Measurements from ENCODE around the gene NF1. TPM values are rescaled to one million over a fixed set of nuclear protein-coding genes. Genes with fewer than 3 reads are reported as not detected.

Gene NF1
- total RNA-seq, 2 experiments from 2014 or later: 15.5 to 18.7 TPM

DNA sequence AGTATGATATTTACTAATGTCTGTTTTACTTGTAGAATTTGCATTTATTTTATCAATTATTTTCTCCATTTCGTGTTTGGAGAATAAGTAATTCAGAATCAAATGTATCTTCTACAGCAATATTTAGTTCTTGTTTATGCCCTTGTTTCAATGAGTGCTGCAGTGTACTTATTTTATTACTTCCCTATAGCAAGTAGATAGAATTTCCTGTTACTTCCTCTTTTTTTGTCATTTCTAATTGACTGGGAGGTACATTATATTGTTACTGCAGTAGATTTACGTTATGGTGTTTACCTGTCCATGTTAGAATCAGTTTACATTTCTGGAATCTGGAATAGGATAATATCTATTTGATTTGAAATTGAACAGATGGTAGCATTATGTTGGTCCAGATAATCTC, 131.1 kb downstream of the NF1 start:
- TF ChIP-seq, protein P1, sequence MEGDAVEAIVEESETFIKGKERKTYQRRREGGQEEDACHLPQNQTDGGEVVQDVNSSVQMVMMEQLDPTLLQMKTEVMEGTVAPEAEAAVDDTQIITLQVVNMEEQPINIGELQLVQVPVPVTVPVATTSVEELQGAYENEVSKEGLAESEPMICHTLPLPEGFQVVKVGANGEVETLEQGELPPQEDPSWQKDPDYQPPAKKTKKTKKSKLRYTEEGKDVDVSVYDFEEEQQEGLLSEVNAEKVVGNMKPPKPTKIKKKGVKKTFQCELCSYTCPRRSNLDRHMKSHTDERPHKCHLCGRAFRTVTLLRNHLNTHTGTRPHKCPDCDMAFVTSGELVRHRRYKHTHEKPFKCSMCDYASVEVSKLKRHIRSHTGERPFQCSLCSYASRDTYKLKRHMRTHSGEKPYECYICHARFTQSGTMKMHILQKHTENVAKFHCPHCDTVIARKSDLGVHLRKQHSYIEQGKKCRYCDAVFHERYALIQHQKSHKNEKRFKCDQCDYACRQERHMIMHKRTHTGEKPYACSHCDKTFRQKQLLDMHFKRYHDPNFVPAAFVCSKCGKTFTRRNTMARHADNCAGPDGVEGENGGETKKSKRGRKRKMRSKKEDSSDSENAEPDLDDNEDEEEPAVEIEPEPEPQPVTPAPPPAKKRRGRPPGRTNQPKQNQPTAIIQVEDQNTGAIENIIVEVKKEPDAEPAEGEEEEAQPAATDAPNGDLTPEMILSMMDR (IDR thresholded peaks at IDR 0.05): no peak
- ATAC-seq (ENCODE audit: poor library complexity) (no peak), DNase-seq (no peak)
- Histone ChIP-seq H3K27ac (ENCODE audit: low read depth in 1 of 2, low read length in 2 of 2) (no peak overlapping the region), H3K9me3 (ENCODE audit: control insufficient read depth in 1 of 2, insufficient read depth in 1 of 2, low read length in 2 of 2) (no peaks in the 10 kb centered on the region), H3K27me3 (ENCODE audit: control insufficient read depth in 1 of 2, insufficient read depth in 2 of 2, low read length in 2 of 2) (no peaks in the 10 kb centered on the region), H3K4me3 (ENCODE audit: low read length) (no peak overlapping the region), H3K4me1 (ENCODE audit: insufficient read depth, low read length) (peaks cover 3% of the 10 kb centered on the region), H3K36me3 (ENCODE audit: insufficient read depth, low read length) (peaks cover 2% of the 10 kb centered on the region)
- H3K27ac Mint-ChIP-seq: no peak overlapping the region
- intact Hi-C loops (cut with DNase I, micrococcal nuclease): no loop called here
- H3K36me3 Mint-ChIP-seq (ENCODE audit: low read depth): peaks cover 12% of the 10 kb centered on the region
- H3K4me3 Mint-ChIP-seq: no peak overlapping the region
- no peaks in the 10 kb centered on the region for H3K27me3 Mint-ChIP-seq
- no peaks in the 10 kb centered on the region for H3K9me3 Mint-ChIP-seq
- POLR2A ChIA-PET: no interaction called here
- peaks cover 7% of the 10 kb centered on the region for H3K4me1 Mint-ChIP-seq (ENCODE audit: low read depth)
- CTCF ChIA-PET: interaction anchor here (2.2 kb wide), 1 partner anchor 10 kb away, joined by 5 read pairs; no protein-coding TSS in a partner anchor

DNA sequence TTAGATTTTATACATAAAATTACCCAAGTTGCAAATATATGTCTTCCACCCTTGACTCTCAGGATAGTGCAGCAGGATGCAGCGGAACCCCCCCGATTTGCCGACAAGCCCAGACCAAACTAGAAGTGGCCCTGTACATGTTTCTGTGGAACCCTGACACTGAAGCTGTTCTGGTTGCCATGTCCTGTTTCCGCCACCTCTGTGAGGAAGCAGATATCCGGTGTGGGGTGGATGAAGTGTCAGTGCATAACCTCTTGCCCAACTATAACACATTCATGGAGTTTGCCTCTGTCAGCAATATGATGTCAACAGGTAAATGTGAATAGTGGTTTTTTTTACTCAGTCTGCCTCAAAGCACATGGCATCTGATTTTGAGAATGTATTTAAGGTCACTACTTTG, 131.6 kb downstream of the NF1 start:
- H3K36me3 Mint-ChIP-seq (ENCODE audit: low read depth): peaks cover 12% of the 10 kb centered on the region
- no peak overlapping the region for H3K27ac ChIP-seq (ENCODE audit: low read depth in 1 of 2, low read length in 2 of 2)
- DNase-seq (peak in 3 of 14 experiments; percentile 9 to 16 (median 13)), ATAC-seq (ENCODE audit: poor library complexity) (no peak)
- H3K9me3 ChIP-seq (ENCODE audit: control insufficient read depth in 1 of 2, insufficient read depth in 1 of 2, low read length in 2 of 2): no peaks in the 10 kb centered on the region
- ChIA-PET POLR2A (no interaction called here), CTCF (interaction anchor here (2.2 kb wide), 1 partner anchor 10 kb away, joined by 5 read pairs; no protein-coding TSS in a partner anchor)
- no peaks in the 10 kb centered on the region for H3K27me3 Mint-ChIP-seq
- TF ChIP-seq, protein P1 (IDR thresholded peaks at IDR 0.05): no peak
- H3K9me3 Mint-ChIP-seq: no peaks in the 10 kb centered on the region
- H3K4me3 Mint-ChIP-seq: no peak overlapping the region
- peaks cover 7% of the 10 kb centered on the region for H3K4me1 Mint-ChIP-seq (ENCODE audit: low read depth)
- peaks cover 2% of the 10 kb centered on the region for H3K36me3 ChIP-seq (ENCODE audit: insufficient read depth, low read length)
- intact Hi-C loops (cut with DNase I, micrococcal nuclease): no loop called here
- no peak overlapping the region for H3K27ac Mint-ChIP-seq
- H3K27me3 ChIP-seq (ENCODE audit: control insufficient read depth in 1 of 2, insufficient read depth in 2 of 2, low read length in 2 of 2): no peaks in the 10 kb centered on the region
- H3K4me3 ChIP-seq (ENCODE audit: low read length): no peak overlapping the region
- peaks cover 3% of the 10 kb centered on the region for H3K4me1 ChIP-seq (ENCODE audit: insufficient read depth, low read length)

DNA sequence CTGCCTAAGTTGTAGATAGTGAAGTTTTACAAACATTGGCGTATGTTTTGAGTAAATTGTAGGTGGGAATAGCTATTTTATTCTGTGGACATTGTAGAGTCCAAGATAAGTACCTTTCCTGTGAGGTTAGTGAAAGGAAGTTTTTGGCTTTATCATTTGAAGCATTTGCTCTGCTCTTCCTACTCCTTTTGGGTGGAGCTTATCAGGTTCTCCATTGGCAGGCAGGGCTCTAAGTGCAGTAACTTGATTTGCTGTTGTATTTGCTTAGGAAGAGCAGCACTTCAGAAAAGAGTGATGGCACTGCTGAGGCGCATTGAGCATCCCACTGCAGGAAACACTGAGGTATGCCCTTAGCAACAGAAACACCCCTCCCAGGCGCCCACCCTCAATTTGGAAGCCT, 132.2 kb downstream of the NF1 start:
- H3K27me3 ChIP-seq (ENCODE audit: control insufficient read depth in 1 of 2, insufficient read depth in 2 of 2, low read length in 2 of 2): no peaks in the 10 kb centered on the region
- intact Hi-C loops (cut with DNase I, micrococcal nuclease): no loop called here
- no peak for DNase-seq
- no peaks in the 10 kb centered on the region for H3K9me3 ChIP-seq (ENCODE audit: control insufficient read depth in 1 of 2, insufficient read depth in 1 of 2, low read length in 2 of 2)
- ChIA-PET POLR2A (no interaction called here), CTCF (interaction anchor here (2.2 kb wide), 1 partner anchor 11 kb away, joined by 5 read pairs; no protein-coding TSS in a partner anchor)
- Mint-ChIP-seq H3K4me1 (ENCODE audit: low read depth) (peaks cover 7% of the 10 kb centered on the region), H3K27me3 (no peaks in the 10 kb centered on the region), H3K36me3 (ENCODE audit: low read depth) (peaks cover 16% of the 10 kb centered on the region), H3K4me3 (no peak overlapping the region), H3K9me3 (no peaks in the 10 kb centered on the region), H3K27ac (no peak overlapping the region)
- no peak overlapping the region for H3K4me3 ChIP-seq (ENCODE audit: low read length)
- TF ChIP-seq, protein P1 (IDR thresholded peaks at IDR 0.05): no peak
- H3K27ac ChIP-seq (ENCODE audit: low read depth in 1 of 2, low read length in 2 of 2): no peak overlapping the region
- ATAC-seq (ENCODE audit: poor library complexity): no peak
- peaks cover 2% of the 10 kb centered on the region for H3K36me3 ChIP-seq (ENCODE audit: insufficient read depth, low read length)
- H3K4me1 ChIP-seq (ENCODE audit: insufficient read depth, low read length): peaks cover 3% of the 10 kb centered on the region

Measured in CD4-positive, alpha-beta T cell (primary cell).